Measurements from ENCODE around the gene NELL1.

Gene NELL1

GRCh38 chr11:20654038-20654437 is 15.3 kb upstream of the NELL1 start:
- no peak for ATAC-seq
- TF ChIP-seq TOX (CRISPR knock-in tag; IDR thresholded peaks at IDR 0.05; ENCODE audit: borderline replicate concordance): no peak
- TF ChIP-seq ZC3H10 (CRISPR knock-in tag; IDR thresholded peaks at IDR 0.05): no peak
- no peak for TF ChIP-seq ZNF8 (CRISPR knock-in tag; IDR thresholded peaks at IDR 0.05)
- TF ChIP-seq ARNTL (CRISPR knock-in tag; IDR thresholded peaks at IDR 0.05; ENCODE audit: borderline replicate concordance, low read depth): no peak
- TF ChIP-seq TCF4 (CRISPR knock-in tag; IDR thresholded peaks at IDR 0.05; ENCODE audit: borderline replicate concordance): no peak
- TF ChIP-seq POU6F1 (CRISPR knock-in tag; IDR thresholded peaks at IDR 0.05; ENCODE audit: borderline replicate concordance, low read depth): no peak
- no peak for TF ChIP-seq ZFP3 (CRISPR knock-in tag; IDR thresholded peaks at IDR 0.05)
- TF ChIP-seq CSDC2 (CRISPR knock-in tag; IDR thresholded peaks at IDR 0.05): no peak
- no peak for TF ChIP-seq ZNF565 (CRISPR knock-in tag; conservative IDR thresholded peaks at IDR 0.05; ENCODE audit: low read depth)
- TF ChIP-seq ZNF70 (CRISPR knock-in tag; IDR thresholded peaks at IDR 0.05): no peak
- TF ChIP-seq ZFP30 (CRISPR knock-in tag; IDR thresholded peaks at IDR 0.05): no peak

- no peak for ATAC-seq
- TF ChIP-seq ISL1 (CRISPR knock-in tag; IDR thresholded peaks at IDR 0.05) (0 out of 2 replicates have a peak, but pooled peaks have one; percentile 12), ZC3H10 (CRISPR knock-in tag; IDR thresholded peaks at IDR 0.05) (no peak), ZNF565 (CRISPR knock-in tag; conservative IDR thresholded peaks at IDR 0.05; ENCODE audit: low read depth) (no peak), GLIS3 (CRISPR knock-in tag; IDR thresholded peaks at IDR 0.05) (no peak), ZFP3 (CRISPR knock-in tag; IDR thresholded peaks at IDR 0.05) (no peak), ARNTL (CRISPR knock-in tag; IDR thresholded peaks at IDR 0.05; ENCODE audit: borderline replicate concordance, low read depth) (no peak), CSDC2 (CRISPR knock-in tag; IDR thresholded peaks at IDR 0.05) (no peak), ESRRG (CRISPR knock-in tag; IDR thresholded peaks at IDR 0.05) (no peak)
These were observed 12.5 kb upstream of the NELL1 start for GRCh38 chr11:20656901-20657300.

GRCh38 chr11:20658135-20658534 is 11.3 kb upstream of the NELL1 start:
- ATAC-seq: no peak
- TF ChIP-seq CSDC2 (CRISPR knock-in tag; IDR thresholded peaks at IDR 0.05) (no peak), BACH2 (CRISPR knock-in tag; IDR thresholded peaks at IDR 0.05; ENCODE audit: borderline replicate concordance) (no peak), TCF4 (CRISPR knock-in tag; IDR thresholded peaks at IDR 0.05; ENCODE audit: borderline replicate concordance) (no peak), OSR1 (CRISPR knock-in tag; IDR thresholded peaks at IDR 0.05) (no peak), SNAI2 (CRISPR knock-in tag; IDR thresholded peaks at IDR 0.05) (no peak), ZNF8 (CRISPR knock-in tag; IDR thresholded peaks at IDR 0.05) (no peak), GLIS3 (CRISPR knock-in tag; IDR thresholded peaks at IDR 0.05) (no peak), ZNF565 (CRISPR knock-in tag; conservative IDR thresholded peaks at IDR 0.05; ENCODE audit: low read depth) (no peak), RARB (CRISPR knock-in tag; IDR thresholded peaks at IDR 0.05) (no peak)

GRCh38 chr11:20661445-20661844 is 7.9 kb upstream of the NELL1 start:
- no peak for ATAC-seq
- TF ChIP-seq PATZ1 (CRISPR knock-in tag; IDR thresholded peaks at IDR 0.05; ENCODE audit: borderline replicate concordance) (no peak), TCF4 (CRISPR knock-in tag; IDR thresholded peaks at IDR 0.05; ENCODE audit: borderline replicate concordance) (no peak), ZC3H10 (CRISPR knock-in tag; IDR thresholded peaks at IDR 0.05) (no peak), TSHZ2 (CRISPR knock-in tag; IDR thresholded peaks at IDR 0.05) (no peak), ZNF70 (CRISPR knock-in tag; IDR thresholded peaks at IDR 0.05) (no peak), ZNF8 (CRISPR knock-in tag; IDR thresholded peaks at IDR 0.05) (no peak), ARNTL (CRISPR knock-in tag; IDR thresholded peaks at IDR 0.05; ENCODE audit: borderline replicate concordance, low read depth) (no peak), TOX (CRISPR knock-in tag; IDR thresholded peaks at IDR 0.05; ENCODE audit: borderline replicate concordance) (no peak), ESRRG (CRISPR knock-in tag; IDR thresholded peaks at IDR 0.05) (no peak), POU6F1 (CRISPR knock-in tag; IDR thresholded peaks at IDR 0.05; ENCODE audit: borderline replicate concordance, low read depth) (no peak), RARB (CRISPR knock-in tag; IDR thresholded peaks at IDR 0.05) (no peak), ZNF565 (CRISPR knock-in tag; conservative IDR thresholded peaks at IDR 0.05; ENCODE audit: low read depth) (no peak), CSDC2 (CRISPR knock-in tag; IDR thresholded peaks at IDR 0.05) (no peak), CSRNP3 (CRISPR knock-in tag; IDR thresholded peaks at IDR 0.05) (no peak), OSR1 (CRISPR knock-in tag; IDR thresholded peaks at IDR 0.05) (no peak), ZFP30 (CRISPR knock-in tag; IDR thresholded peaks at IDR 0.05) (no peak), ISL1 (CRISPR knock-in tag; IDR thresholded peaks at IDR 0.05) (no peak), GLIS3 (CRISPR knock-in tag; IDR thresholded peaks at IDR 0.05) (no peak), PPARA (CRISPR knock-in tag; IDR thresholded peaks at IDR 0.05; ENCODE audit: borderline replicate concordance) (no peak), CREB5 (CRISPR knock-in tag; IDR thresholded peaks at IDR 0.05; ENCODE audit: low read depth) (no peak)

All from SK-N-SH treated with all-trans-retinoic acid at 6 μM for 48 hours (cell line).